AG04449 (cell line): Measurements from ENCODE around the gene LRRC8D.

Source experiments
- CTCF ChIA-PET: fragments of 350-600 bp; formaldehyde crosslinking; extraction: SDS; loops from one replicate; lab custom pipeline; 2021; ENCODE audit warnings: antibody characterized with exemption; lab: Yijun Ruan, JAX
- POLR2A ChIA-PET: fragments of 400-600, 350-600 bp; formaldehyde crosslinking; extraction: SDS; loops from one replicate; lab custom pipeline; 2020; ENCODE audit warnings: antibody characterized with exemption, inconsistent platforms; lab: Yijun Ruan, JAX
- DNase-seq: peaks from one replicate; pipeline ENCODE4 v3.0.0-alpha.2; 2010; ENCODE audit warnings: low read depth, low spot score
- H3K4me3 ChIP-seq: 2 replicates; pipeline ENCODE4 v1.5.1; 2011; ENCODE audit warnings: low read depth, mild to moderate bottlenecking, control low read depth, low read length
- TF ChIP-seq, protein P1 (sequence below): IDR thresholded peaks from one replicate; pipeline ENCODE4 v1.5.1; 2011; ENCODE audit warnings: mild to moderate bottlenecking, moderate library complexity, low read length, control low read depth, inconsistent platforms; ENCODE audit not compliant: insufficient read depth; ENCODE audit errors: missing control alignments

The LRRC8D gene

DNA sequence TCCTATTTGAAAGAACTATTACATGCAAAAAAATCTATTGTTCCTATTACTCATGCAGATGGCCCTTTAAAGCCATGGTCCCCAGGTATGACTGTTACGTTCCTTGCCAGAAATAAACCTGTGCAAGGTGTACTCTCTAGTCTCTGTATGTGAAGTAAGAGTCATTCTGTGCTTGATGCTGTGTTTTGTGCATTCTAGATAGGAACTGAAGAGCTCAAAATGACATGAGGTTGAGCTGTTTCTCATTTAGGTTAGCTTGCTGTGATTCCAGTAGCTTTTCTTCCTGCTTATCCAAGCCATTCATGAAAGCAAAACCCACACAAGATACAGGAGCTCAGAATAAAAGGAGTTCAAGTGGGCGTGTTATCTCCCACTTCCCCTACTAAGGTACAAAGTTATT, 109.7 kb downstream of the LRRC8D start:
- TF ChIP-seq, protein P1, sequence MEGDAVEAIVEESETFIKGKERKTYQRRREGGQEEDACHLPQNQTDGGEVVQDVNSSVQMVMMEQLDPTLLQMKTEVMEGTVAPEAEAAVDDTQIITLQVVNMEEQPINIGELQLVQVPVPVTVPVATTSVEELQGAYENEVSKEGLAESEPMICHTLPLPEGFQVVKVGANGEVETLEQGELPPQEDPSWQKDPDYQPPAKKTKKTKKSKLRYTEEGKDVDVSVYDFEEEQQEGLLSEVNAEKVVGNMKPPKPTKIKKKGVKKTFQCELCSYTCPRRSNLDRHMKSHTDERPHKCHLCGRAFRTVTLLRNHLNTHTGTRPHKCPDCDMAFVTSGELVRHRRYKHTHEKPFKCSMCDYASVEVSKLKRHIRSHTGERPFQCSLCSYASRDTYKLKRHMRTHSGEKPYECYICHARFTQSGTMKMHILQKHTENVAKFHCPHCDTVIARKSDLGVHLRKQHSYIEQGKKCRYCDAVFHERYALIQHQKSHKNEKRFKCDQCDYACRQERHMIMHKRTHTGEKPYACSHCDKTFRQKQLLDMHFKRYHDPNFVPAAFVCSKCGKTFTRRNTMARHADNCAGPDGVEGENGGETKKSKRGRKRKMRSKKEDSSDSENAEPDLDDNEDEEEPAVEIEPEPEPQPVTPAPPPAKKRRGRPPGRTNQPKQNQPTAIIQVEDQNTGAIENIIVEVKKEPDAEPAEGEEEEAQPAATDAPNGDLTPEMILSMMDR = no peak
- CTCF ChIA-PET = no interaction called here
- POLR2A ChIA-PET = no interaction called here
- DNase-seq = no peak
- no peak overlapping the region for H3K4me3 ChIP-seq

DNA sequence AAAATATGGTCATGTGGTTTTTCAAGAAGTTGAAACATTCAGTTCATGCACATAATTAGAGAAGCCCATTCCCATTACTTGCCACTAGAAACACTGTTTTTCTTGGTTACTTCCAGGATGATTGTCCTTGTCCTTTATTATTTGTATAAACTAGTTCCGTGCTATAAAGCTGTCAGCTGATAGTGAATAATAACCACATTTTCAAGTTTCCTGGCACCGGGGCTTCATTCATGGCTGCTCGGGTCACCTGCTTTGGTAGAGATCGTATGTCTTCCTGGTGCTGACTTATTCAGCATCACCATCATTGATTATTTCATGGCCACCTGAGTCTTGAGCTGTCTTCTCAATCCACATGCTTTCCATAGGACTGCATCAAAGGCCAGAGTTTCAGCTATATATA, 111.1 kb downstream of the LRRC8D start:
- ChIA-PET CTCF (no interaction called here), POLR2A (no interaction called here)
- DNase-seq = no peak
- no peak overlapping the region for H3K4me3 ChIP-seq
- TF ChIP-seq, protein P1 = no peak

DNA sequence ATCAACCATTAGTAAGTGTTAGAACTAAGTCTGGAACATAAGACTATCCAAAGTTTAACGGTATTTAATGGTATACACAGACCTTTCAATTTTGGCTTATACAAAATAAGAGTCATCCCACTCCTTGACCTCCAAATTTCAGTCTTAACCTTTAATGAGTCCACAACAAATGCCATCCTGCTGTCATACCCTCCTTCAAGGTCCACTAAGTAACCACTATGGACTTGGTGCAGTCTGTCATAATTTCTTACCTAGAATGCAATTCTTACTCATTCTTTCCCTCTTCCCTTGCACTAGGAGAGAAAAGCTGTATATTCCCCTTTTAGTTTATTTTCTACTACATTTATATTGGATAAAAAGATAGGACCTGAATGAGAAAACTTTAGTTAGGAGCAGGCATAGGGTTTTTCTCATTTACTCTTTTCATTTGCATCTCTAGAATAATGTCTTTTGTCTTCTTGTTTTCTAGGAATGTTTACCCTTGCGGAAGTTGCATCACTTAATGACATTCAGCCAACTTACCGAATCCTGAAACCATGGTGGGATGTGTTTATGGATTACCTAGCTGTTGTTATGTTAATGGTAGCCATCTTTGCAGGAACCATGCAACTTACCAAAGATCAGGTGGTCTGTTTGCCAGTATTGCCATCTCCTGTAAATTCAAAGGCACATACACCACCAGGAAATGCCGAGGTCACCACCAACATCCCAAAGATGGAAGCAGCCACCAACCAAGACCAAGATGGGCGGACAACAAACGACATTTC, 111.9 kb downstream of the LRRC8D start:
- ChIA-PET POLR2A (no interaction called here), CTCF (interaction anchor here (0.9 to 1.0 kb wide), 2 partner anchors 11 to 13 kb away, joined by 3 to 4 read pairs; no protein-coding TSS in a partner anchor)
- DNase-seq = no peak

DNA sequence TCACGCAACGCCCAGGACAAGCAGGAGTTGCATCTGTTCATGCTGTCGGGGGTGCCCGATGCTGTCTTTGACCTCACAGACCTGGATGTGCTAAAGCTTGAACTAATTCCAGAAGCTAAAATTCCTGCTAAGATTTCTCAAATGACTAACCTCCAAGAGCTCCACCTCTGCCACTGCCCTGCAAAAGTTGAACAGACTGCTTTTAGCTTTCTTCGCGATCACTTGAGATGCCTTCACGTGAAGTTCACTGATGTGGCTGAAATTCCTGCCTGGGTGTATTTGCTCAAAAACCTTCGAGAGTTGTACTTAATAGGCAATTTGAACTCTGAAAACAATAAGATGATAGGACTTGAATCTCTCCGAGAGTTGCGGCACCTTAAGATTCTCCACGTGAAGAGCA, 113.6 kb downstream of the LRRC8D start:
- no peak for DNase-seq
- TF ChIP-seq, protein P1 = no peak
- CTCF ChIA-PET = interaction anchor here (1.2 kb wide), 1 partner anchor 91 kb away, joined by 4 read pairs; no protein-coding TSS in a partner anchor
- POLR2A ChIA-PET = no interaction called here
- H3K4me3 ChIP-seq = no peak overlapping the region

More for the DNA sequence above, 111.9 kb downstream of the LRRC8D start:
- H3K4me3 ChIP-seq = no peak overlapping the region
- TF ChIP-seq, protein P1 = no peak

DNA sequence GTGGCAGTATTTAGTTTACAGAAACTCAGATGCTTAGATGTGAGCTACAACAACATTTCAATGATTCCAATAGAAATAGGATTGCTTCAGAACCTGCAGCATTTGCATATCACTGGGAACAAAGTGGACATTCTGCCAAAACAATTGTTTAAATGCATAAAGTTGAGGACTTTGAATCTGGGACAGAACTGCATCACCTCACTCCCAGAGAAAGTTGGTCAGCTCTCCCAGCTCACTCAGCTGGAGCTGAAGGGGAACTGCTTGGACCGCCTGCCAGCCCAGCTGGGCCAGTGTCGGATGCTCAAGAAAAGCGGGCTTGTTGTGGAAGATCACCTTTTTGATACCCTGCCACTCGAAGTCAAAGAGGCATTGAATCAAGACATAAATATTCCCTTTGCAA, 114.4 kb downstream of the LRRC8D start:
- POLR2A ChIA-PET = no interaction called here
- no peak for DNase-seq
- CTCF ChIA-PET = interaction anchor here (1.2 kb wide), 1 partner anchor 92 kb away, joined by 4 read pairs; no protein-coding TSS in a partner anchor
- no peak overlapping the region for H3K4me3 ChIP-seq
- TF ChIP-seq, protein P1 = no peak

- no peak for DNase-seq
- TF ChIP-seq, protein P1 = no peak
- H3K4me3 ChIP-seq = no peak overlapping the region
- CTCF ChIA-PET = interaction anchor here (1.1 to 1.5 kb wide), 3 partner anchors 9 to 19 kb away, joined by 3 to 5 read pairs (median 3); no protein-coding TSS in a partner anchor
- POLR2A ChIA-PET = no interaction called here
These were observed 115.9 kb downstream of the LRRC8D start for GRCh38 chr1:89936694-89937093.
